NT2/D1 (cell line): Measurements from ENCODE around the gene DNAJB6.

ENCODE experiments used
- DNase-seq: peaks from one replicate; pipeline ENCODE4 v3.0.0-alpha.2; 2011; ENCODE audit warnings: low read depth, low spot score
- H3K27me3 ChIP-seq: 2 replicates; pipeline ENCODE4 v1.6.0; 2011; ENCODE audit warnings: mild to moderate bottlenecking; ENCODE audit not compliant: insufficient read length, insufficient read depth
- H3K36me3 ChIP-seq: 2 replicates; pipeline ENCODE4 v1.6.1; 2011; ENCODE audit warnings: mild to moderate bottlenecking, low read length, mixed read lengths; ENCODE audit not compliant: insufficient read depth, insufficient read length
- H3K4me1 ChIP-seq: 2 replicates; pipeline ENCODE4 v1.5.1; 2011; ENCODE audit not compliant: insufficient read depth, insufficient read length
- H3K4me3 ChIP-seq: 2 replicates; pipeline ENCODE4 v1.5.1; 2011; ENCODE audit warnings: low read depth; ENCODE audit not compliant: insufficient read length
- H3K9ac ChIP-seq: 2 replicates; pipeline ENCODE4 v1.6.0; 2011; ENCODE audit warnings: low read depth; ENCODE audit not compliant: insufficient read length
- H3K9me3 ChIP-seq: 2 replicates; pipeline ENCODE4 v1.5.1; 2011; ENCODE audit warnings: mild to moderate bottlenecking, low read length; ENCODE audit not compliant: insufficient read depth
- SUZ12 ChIP-seq: IDR thresholded peaks from 2 replicates; pipeline ENCODE4 v1.6.1; 2011; ENCODE audit not compliant: insufficient read length, insufficient read depth; ENCODE audit errors: extremely low read depth
- YY1 ChIP-seq: IDR thresholded peaks from 2 replicates; pipeline ENCODE4 v1.6.1; 2011; ENCODE audit not compliant: insufficient read length, insufficient read depth
- ZNF274 ChIP-seq: IDR thresholded peaks from 2 replicates; pipeline ENCODE4 v1.6.1; 2011; ENCODE audit warnings: mild to moderate bottlenecking, low read depth, low read length

The DNAJB6 gene

DNA sequence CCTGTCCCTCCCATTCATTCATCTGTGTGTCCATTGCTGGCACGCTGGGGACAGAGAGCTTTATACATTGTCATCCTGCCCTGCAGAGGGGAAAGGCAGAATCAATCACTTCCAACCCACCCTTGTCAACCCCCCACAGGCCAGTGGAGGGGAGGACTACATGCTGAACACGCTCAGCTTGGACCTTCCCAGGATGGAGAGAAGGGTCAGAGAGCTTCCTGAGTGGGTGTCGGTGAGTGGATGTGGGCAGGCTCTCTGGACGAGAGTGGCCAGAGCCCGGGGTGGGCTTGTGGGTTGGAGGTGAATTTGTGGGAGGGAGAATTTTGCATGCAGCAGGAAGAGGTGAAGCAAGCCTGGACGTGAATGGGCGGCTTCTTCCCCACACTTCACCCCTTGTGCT is 93.9 kb downstream of the DNAJB6 start:
- DNase-seq, result no peak
- no peaks in the 10 kb centered on the region for H3K36me3 ChIP-seq
- H3K9me3 ChIP-seq, result no peaks in the 10 kb centered on the region
- no peak overlapping the region for H3K4me3 ChIP-seq
- peaks cover 6% of the 10 kb centered on the region for H3K4me1 ChIP-seq
- no peak overlapping the region for H3K9ac ChIP-seq
- TF ChIP-seq YY1, result no peak
- no peak for TF ChIP-seq ZNF274
- TF ChIP-seq SUZ12, result no peak
- H3K27me3 ChIP-seq, result no peaks in the 10 kb centered on the region

GRCh38 chr7:157431173-157431950 is 94.6 kb downstream of the DNAJB6 start:
- Histone ChIP-seq H3K27me3 (no peaks in the 10 kb centered on the region), H3K36me3 (no peaks in the 10 kb centered on the region), H3K9ac (no peak overlapping the region), H3K4me3 (no peak overlapping the region), H3K9me3 (no peaks in the 10 kb centered on the region), H3K4me1 (peaks cover 6% of the 10 kb centered on the region)
- TF ChIP-seq ZNF274, result no peak
- TF ChIP-seq SUZ12, result no peak
- no peak for TF ChIP-seq YY1
- no peak for DNase-seq

DNA sequence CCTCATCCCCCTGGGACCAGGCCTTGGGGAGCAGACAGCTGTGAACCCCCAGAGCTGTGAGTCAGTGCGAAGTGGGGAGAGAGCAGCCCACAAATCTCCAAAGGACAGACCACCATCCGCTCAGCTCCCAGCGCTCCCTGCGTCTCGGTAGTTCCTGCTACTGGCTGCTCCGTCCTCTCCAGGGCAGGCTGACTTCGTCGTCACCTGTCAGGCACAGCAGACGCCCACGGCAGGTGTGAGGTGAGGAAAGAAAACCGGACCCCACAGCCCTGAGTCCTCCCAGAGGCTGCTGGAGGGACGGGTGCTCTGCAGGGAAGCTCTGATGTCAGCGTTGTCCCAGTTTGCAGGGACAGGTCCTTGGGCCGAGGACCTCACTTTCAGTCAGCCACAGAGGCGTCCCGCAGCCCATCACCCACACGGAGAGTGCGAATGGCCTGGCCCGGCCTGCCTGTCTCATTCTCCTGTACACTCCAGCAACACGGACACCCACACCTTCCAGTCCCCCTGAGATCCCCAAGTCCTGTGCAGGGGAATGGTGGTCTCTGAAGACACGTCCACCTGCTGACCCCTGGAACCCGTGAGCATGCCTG is 95.2 kb downstream of the DNAJB6 start:
- no peak for DNase-seq
- peaks cover 6% of the 10 kb centered on the region for H3K4me1 ChIP-seq
- H3K9ac ChIP-seq, result peak overlapping the region; percentile 21
- H3K4me3 ChIP-seq, result no peak overlapping the region
- TF ChIP-seq YY1 (no peak), SUZ12 (no peak), ZNF274 (no peak)
- H3K36me3 ChIP-seq, result no peaks in the 10 kb centered on the region
- H3K27me3 ChIP-seq, result no peaks in the 10 kb centered on the region
- no peaks in the 10 kb centered on the region for H3K9me3 ChIP-seq

GRCh38 chr7:157432541-157432956 is 95.7 kb downstream of the DNAJB6 start:
- Histone ChIP-seq H3K27me3 (no peaks in the 10 kb centered on the region), H3K4me1 (peaks cover 6% of the 10 kb centered on the region), H3K9ac (peak overlapping the region; percentile 21), H3K36me3 (no peaks in the 10 kb centered on the region), H3K4me3 (no peak overlapping the region), H3K9me3 (no peaks in the 10 kb centered on the region)
- DNase-seq, result peak; percentile 82
- TF ChIP-seq YY1, result no peak
- no peak for TF ChIP-seq ZNF274
- no peak for TF ChIP-seq SUZ12

- peaks cover 6% of the 10 kb centered on the region for H3K4me1 ChIP-seq
- H3K36me3 ChIP-seq, result no peaks in the 10 kb centered on the region
- no peak for TF ChIP-seq ZNF274
- H3K4me3 ChIP-seq, result no peak overlapping the region
- no peak for DNase-seq
- H3K9me3 ChIP-seq, result no peaks in the 10 kb centered on the region
- no peak overlapping the region for H3K9ac ChIP-seq
- no peaks in the 10 kb centered on the region for H3K27me3 ChIP-seq
Observed at GRCh38 chr7:157432957-157433576, 96.3 kb downstream of the DNAJB6 start.

- Histone ChIP-seq H3K4me3 (no peak overlapping the region), H3K9ac (no peak overlapping the region), H3K9me3 (no peaks in the 10 kb centered on the region), H3K27me3 (no peaks in the 10 kb centered on the region), H3K36me3 (no peaks in the 10 kb centered on the region), H3K4me1 (peaks cover 6% of the 10 kb centered on the region)
- DNase-seq, result no peak
- TF ChIP-seq SUZ12 (no peak), YY1 (no peak), ZNF274 (no peak)
Observed at GRCh38 chr7:157433628-157434027, 96.8 kb downstream of the DNAJB6 start.

DNA sequence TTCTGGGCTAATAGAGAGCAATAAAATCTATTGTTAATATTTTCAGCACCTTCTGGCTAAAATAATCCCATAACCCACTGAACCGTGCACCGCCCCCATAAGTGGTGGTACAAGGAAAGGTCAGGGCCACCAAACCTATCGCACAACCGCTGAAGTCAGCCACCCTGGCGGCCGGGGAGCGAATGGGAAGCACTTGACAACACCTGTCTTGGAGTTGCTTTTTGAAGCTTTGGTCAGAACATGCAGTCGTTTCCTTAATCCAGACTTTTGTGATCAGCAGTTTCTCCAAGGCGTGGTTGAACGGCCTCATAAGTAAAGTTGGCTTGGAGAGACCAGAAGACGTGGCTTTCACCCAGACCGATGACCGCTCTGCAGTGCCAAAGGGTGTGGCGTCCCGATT is 97.4 kb downstream of the DNAJB6 start:
- no peaks in the 10 kb centered on the region for H3K9me3 ChIP-seq
- H3K4me3 ChIP-seq, result no peak overlapping the region
- no peak for TF ChIP-seq YY1
- no peak for TF ChIP-seq ZNF274
- TF ChIP-seq SUZ12, result no peak
- no peaks in the 10 kb centered on the region for H3K27me3 ChIP-seq
- peaks cover 6% of the 10 kb centered on the region for H3K4me1 ChIP-seq
- no peak overlapping the region for H3K9ac ChIP-seq
- no peaks in the 10 kb centered on the region for H3K36me3 ChIP-seq
- DNase-seq, result no peak
